ENCODE results near the gene RASSF5. TPM values are rescaled to one million over a fixed set of nuclear protein-coding genes. Genes with fewer than 3 reads are reported as not detected.
"Not testable (repeated sequence)": the region's sequence is repeated elsewhere in the genome, so short reads cannot be mapped to it uniquely, and the experiment has no call there.

RASSF5 gene
- total RNA-seq, 1 experiment from 2014 or later, result 9.0 TPM

GRCh38 chr1:206626396-206626795, 119.1 kb downstream of the RASSF5 start:
- DNase-seq (ENCODE audit: low read depth), result not testable (repeated sequence)

GRCh38 chr1:206628916-206629315, 121.6 kb downstream of the RASSF5 start:
- DNase-seq (ENCODE audit: low read depth), result no peak

- peak; percentile 87 for DNase-seq (ENCODE audit: low read depth)
Measured at GRCh38 chr1:206631085-206631509, 123.8 kb downstream of the RASSF5 start.

GRCh38 chr1:206633708-206634121, 126.4 kb downstream of the RASSF5 start:
- DNase-seq (ENCODE audit: low read depth), result peak; percentile 95

- DNase-seq (ENCODE audit: low read depth), result peak; percentile 82
Measured at GRCh38 chr1:206634365-206635079, 127.2 kb downstream of the RASSF5 start.

- peak; percentile 93 for DNase-seq (ENCODE audit: low read depth)
Measured at GRCh38 chr1:206635080-206635977, 128.0 kb downstream of the RASSF5 start, which contains the start of gene DYRK3. Gene DYRK3 (plus strand): TSS chr1:206635536. CDS start chr1:206635704, 168 bp downstream.

GRCh38 chr1:206635978-206636345, 128.6 kb downstream of the RASSF5 start:
- DNase-seq (ENCODE audit: low read depth), result peak; percentile 26

- no peak for DNase-seq (ENCODE audit: low read depth)
Measured at GRCh38 chr1:206636671-206637070, 129.3 kb downstream of the RASSF5 start.

- no peak for DNase-seq (ENCODE audit: low read depth)
Measured at GRCh38 chr1:206637605-206638004, 130.3 kb downstream of the RASSF5 start.

Small RNA genes lying within 50 kb of the gene (small RNA-seq; reads per million reads assigned to genes)
- gene MIR6769B, result not detected

Other genes with a start within 250 kb of the RASSF5 start
- 13.8 and 14.3 TPM in 2 replicates for gene IKBKE, start 37.1 kb upstream of the RASSF5 start, total RNA-seq (2014; rRNA removed; shearing (Covaris generic))
- 66.6 and 83.6 TPM in 2 replicates for gene EIF2D, start 104.9 kb downstream of the RASSF5 start, total RNA-seq (2014; rRNA removed; shearing (Covaris generic))
- 40.4 and 43.0 TPM in 2 replicates for gene DYRK3, start 128.0 kb downstream of the RASSF5 start, total RNA-seq (2014; rRNA removed; shearing (Covaris generic))
- gene MAPKAPK2, start 177.4 kb downstream of the RASSF5 start, total RNA-seq (2014; rRNA removed; shearing (Covaris generic)), result 41.7 and 51.1 TPM in 2 replicates

Data from HT1080 (cell line).